Epithelial cell of proximal tubule (primary cell): ENCODE data around the gene ZNF563. TPM values are rescaled to one million over a fixed set of nuclear protein-coding genes. Genes with fewer than 3 reads are reported as not detected.

ENCODE experiments used
- DNase-seq: peaks from one replicate; pipeline ENCODE4 v3.0.0-alpha.2; 2011; ENCODE audit warnings: low read depth
- H3K4me3 ChIP-seq: 2 replicates; pipeline ENCODE4 v1.5.1; 2011; ENCODE audit warnings: low read depth, mild to moderate bottlenecking, low read length
- CTCF ChIP-seq: conservative IDR thresholded peaks from 2 replicates; pipeline ENCODE4 v1.5.1; 2012; ENCODE audit warnings: low read depth, mild to moderate bottlenecking, low read length
- total RNA-seq: library from RNA; depleted of rRNA; stranded (reverse); fragments of >200 nt; gene quantifications from 2 replicates; pipeline ENCODE4 v1.2.3, GENCODE V29; 2015

The ZNF563 gene
- total RNA-seq, 1 donor from 2014 or later = 9.7 TPM

DNA sequence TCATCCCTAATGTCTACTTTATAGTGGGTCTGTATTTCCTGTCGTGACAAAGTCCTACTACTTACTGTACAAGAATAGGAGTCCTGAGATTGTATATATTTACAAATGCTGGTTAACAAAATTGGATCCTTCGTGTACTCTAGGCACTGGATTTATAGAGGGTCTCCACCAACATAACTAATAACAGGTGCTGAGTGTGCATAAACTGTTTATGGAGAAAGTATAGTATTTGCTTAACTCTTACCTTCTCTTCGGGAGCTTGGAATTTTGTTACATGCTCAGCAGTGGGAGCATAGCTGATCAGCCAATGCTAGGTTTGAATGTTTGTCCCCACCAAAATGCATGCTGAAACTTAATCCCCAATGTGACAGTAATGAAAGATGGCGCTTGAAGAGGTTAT, 19.9 kb upstream of the ZNF563 start:
- TF ChIP-seq CTCF = no peak
- H3K4me3 ChIP-seq = no peak overlapping the region
- DNase-seq = no peak

- no peak overlapping the region for H3K4me3 ChIP-seq
- DNase-seq = no peak
- TF ChIP-seq CTCF = no peak
Measured at GRCh38 chr19:12350890-12351197, 17.4 kb upstream of the ZNF563 start.

DNA sequence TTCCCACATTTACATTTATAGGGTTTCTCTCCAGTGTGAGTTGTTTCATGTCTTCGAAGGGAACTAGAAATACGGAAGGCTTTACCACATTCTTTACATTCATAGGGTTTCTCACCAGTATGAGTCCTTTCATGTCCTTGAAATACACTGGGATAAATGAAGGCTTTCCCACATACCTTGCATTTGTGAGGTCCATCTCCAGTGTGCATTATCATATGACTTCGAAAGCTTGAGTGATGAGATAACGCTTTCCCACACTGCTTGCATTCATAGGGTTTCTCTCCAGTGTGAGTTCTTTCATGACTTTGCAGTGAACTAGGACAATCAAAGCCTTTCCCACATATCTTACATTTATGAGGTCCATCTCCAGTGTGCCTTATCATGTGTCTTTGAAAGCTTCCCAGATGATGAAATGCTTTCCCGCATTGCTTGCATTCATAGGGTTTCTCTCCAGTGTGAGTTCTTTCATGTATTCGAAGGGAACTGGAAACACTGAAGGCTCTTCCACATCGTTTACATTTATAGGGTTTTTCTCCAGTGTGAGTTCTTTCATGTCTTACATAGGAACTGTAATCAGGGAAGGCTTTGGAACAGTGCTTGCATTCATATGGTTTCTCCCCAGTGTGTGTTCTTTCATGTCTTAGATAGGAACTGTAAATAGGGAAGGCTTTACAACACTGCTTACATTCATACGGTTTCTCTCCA, 16.9 kb upstream of the ZNF563 start:
- TF ChIP-seq CTCF = no peak
- no peak overlapping the region for H3K4me3 ChIP-seq
- no peak for DNase-seq

- no peak overlapping the region for H3K4me3 ChIP-seq
- no peak for TF ChIP-seq CTCF
- no peak for DNase-seq
Measured at GRCh38 chr19:12346896-12347295, 13.5 kb upstream of the ZNF563 start.

- no peak for TF ChIP-seq CTCF
- no peak overlapping the region for H3K4me3 ChIP-seq
- DNase-seq = no peak
Measured at GRCh38 chr19:12345197-12345596, 11.8 kb upstream of the ZNF563 start.

DNA sequence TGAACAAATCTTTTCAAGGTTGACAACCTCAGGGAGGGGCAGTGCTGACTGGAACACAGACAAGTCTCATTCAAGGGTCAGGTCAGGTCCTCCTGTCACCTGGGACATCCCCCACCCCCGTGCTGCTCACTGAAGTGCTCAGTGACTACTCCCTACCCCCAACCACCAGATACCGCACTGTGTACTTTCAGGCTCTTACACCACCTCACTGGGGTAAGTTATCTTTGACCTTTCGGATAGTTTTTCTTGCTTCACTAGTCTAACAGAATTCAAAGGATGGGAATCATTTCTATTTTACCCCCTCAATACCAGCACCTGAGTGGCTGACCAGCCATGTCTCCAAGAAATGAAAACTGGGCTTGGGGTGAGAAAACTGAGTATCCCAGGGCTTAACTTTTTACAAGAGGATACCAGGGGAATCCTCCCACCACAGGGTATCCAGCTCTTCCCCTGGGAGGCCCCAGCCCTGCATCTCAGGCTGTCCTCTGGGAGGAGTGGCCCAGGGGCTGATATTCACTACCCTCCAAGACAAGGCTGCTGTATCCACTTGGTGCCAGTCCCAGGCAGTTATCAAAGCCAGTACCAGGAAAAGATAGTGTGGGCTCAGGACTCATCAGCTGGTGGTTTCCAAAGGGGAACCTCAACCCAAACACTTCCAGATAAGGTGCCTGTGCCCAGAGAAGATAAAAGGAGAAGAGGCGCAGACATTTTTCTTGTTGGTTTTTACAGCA, 2.1 kb downstream of the ZNF563 start:
- H3K4me3 ChIP-seq = no peak overlapping the region
- DNase-seq = peak; percentile 65
- TF ChIP-seq CTCF = no peak

DNA sequence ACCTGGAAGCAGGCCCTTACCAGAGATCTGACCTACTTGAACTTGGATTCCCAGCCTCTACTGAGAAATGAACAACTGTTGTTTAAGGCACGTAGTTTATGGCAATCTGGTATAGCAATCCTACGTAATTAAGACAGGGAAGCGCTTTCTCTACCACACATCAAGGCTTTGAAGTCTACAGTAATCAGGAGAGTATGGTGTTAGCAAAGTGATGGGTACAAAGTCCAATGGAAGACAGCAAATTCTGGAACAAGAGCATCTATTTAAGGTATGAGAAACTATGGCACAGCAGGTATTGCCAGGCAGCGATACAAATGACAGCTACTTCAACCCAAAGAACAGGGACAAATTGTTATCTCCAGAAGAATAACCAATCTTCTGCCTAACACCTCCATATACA, 3.1 kb downstream of the ZNF563 start:
- DNase-seq = no peak
- TF ChIP-seq CTCF = no peak
- H3K4me3 ChIP-seq = no peak overlapping the region
